ENCODE results near the gene TRMO. TPM values are rescaled to one million over a fixed set of nuclear protein-coding genes. Genes with fewer than 3 reads are reported as not detected.

The TRMO gene
- total RNA-seq, 1 experiment from 2014 or later: 8.6 TPM

DNA sequence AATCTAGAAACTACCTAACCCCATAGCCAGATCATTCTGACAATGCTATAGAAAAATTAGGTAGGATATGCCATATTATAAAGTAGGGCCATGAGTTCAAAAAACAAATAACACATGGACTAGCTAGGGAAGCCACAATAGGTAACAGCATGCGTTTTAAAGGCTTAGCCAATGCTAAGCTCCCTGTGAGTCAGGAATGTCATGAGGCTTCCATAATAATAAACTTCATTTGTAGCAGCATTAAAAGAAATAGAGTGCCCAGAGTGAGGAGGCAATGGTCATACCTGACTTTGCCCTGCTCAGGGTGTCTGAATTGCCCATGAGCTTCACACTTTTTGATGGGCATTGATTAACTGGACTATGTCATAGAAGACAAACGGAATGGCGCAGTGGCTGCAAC lies 53.4 kb downstream of the TRMO start:
- no peak overlapping the region for H3K56ac ChIP-seq (ENCODE audit: insufficient read length, low read depth, low read length)
- H2BK20ac ChIP-seq (ENCODE audit: low read depth, low read length, poor library complexity, severe bottlenecking): no peak overlapping the region
- H3K4me2 ChIP-seq (ENCODE audit: insufficient read depth, insufficient read length, low read length): no peak overlapping the region
- WGBS (ENCODE audit: extremely low coverage, insufficient read length, low lambda C conversion rate): no CpG with 5 or more reads among the region's 3 CpGs
- H2BK120ac ChIP-seq (ENCODE audit: low read depth, low read length, poor library complexity, severe bottlenecking): no peak overlapping the region
- no peaks in the 10 kb centered on the region for H3K79me2 ChIP-seq (ENCODE audit: insufficient read depth, low read length)
- H3K27me3 Mint-ChIP-seq (ENCODE audit: low read depth): peaks cover 64% of the 10 kb centered on the region
- no peak overlapping the region for H2BK5ac ChIP-seq (ENCODE audit: insufficient read length, low read length)
- peak; percentile 17 for DNase-seq
- H3K9me3 ChIP-seq (ENCODE audit: control insufficient read depth, low read depth, low read length): no peaks in the 10 kb centered on the region
- H4K20me1 ChIP-seq (ENCODE audit: control insufficient read depth, insufficient read depth, insufficient read length): no peaks in the 10 kb centered on the region
- H2BK12ac ChIP-seq (ENCODE audit: insufficient read length, low read depth, low read length): no peak overlapping the region
- no peak overlapping the region for H3K9ac ChIP-seq (ENCODE audit: extremely low read depth, insufficient read length, low read length)
- no peak overlapping the region for H4K91ac ChIP-seq (ENCODE audit: insufficient read length, low read depth, low read length)
- H3K27me3 ChIP-seq (ENCODE audit: insufficient read depth, low read length): no peaks in the 10 kb centered on the region
- H3K9me3 Mint-ChIP-seq: peaks cover 16 to 18% of the 10 kb centered on the region in 2 experiments
- TF ChIP-seq, protein P1, sequence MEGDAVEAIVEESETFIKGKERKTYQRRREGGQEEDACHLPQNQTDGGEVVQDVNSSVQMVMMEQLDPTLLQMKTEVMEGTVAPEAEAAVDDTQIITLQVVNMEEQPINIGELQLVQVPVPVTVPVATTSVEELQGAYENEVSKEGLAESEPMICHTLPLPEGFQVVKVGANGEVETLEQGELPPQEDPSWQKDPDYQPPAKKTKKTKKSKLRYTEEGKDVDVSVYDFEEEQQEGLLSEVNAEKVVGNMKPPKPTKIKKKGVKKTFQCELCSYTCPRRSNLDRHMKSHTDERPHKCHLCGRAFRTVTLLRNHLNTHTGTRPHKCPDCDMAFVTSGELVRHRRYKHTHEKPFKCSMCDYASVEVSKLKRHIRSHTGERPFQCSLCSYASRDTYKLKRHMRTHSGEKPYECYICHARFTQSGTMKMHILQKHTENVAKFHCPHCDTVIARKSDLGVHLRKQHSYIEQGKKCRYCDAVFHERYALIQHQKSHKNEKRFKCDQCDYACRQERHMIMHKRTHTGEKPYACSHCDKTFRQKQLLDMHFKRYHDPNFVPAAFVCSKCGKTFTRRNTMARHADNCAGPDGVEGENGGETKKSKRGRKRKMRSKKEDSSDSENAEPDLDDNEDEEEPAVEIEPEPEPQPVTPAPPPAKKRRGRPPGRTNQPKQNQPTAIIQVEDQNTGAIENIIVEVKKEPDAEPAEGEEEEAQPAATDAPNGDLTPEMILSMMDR (conservative IDR thresholded peaks at IDR 0.05): no peak
- no peak overlapping the region for H3K14ac ChIP-seq (ENCODE audit: insufficient read depth, low read length)
- peaks cover 6% of the 10 kb centered on the region; the same call in 1 of the 2 replicates for H3K4me1 ChIP-seq (ENCODE audit: insufficient read depth, low read length)
- H3K27ac Mint-ChIP-seq: no peak overlapping the region
- H3K4ac ChIP-seq (ENCODE audit: low read depth, low read length): no peak overlapping the region
- H3K23ac ChIP-seq (ENCODE audit: insufficient read length, low read depth, low read length): no peak overlapping the region
- H2BK15ac ChIP-seq (ENCODE audit: low read depth, low read length): no peak overlapping the region
- no peak overlapping the region for H4K8ac ChIP-seq (replicated peaks; ENCODE audit: insufficient read length, low read depth, low read length)
- no peak overlapping the region for H3K27ac ChIP-seq (ENCODE audit: insufficient read length, low read depth, low read length)
- H3K23me2 ChIP-seq (ENCODE audit: insufficient read length, low read depth, low read length, poor library complexity, severe bottlenecking): no peaks in the 10 kb centered on the region
- H2AFZ ChIP-seq (ENCODE audit: low read length): no peak overlapping the region
- no peak overlapping the region for H3K18ac ChIP-seq (ENCODE audit: insufficient read length, low read depth, low read length)
- H4K5ac ChIP-seq (ENCODE audit: insufficient read length, low read depth, low read length): no peak overlapping the region
- no peak overlapping the region for H3T11ph ChIP-seq (ENCODE audit: low read length)
- H3K79me1 ChIP-seq (ENCODE audit: insufficient read depth, low read depth, low read length, poor library complexity, severe bottlenecking): no peaks in the 10 kb centered on the region
- H3K4me1 Mint-ChIP-seq: peaks cover 15 to 26% of the 10 kb centered on the region in 2 experiments
- H3K4me3 Mint-ChIP-seq: no peak overlapping the region
- H2AK5ac ChIP-seq (ENCODE audit: insufficient read length, low read length): no peak overlapping the region
- peaks cover 0 to 13% (median 0%) of the 10 kb centered on the region in 3 experiments; a peak in 3 of 7 replicates for H3K36me3 Mint-ChIP-seq (ENCODE audit: insufficient read depth in 1 of 3, low read depth in 3 of 3)

All from H9 (cell line).